Measurements from ENCODE around the gene PSAP. TPM values are rescaled to one million over a fixed set of nuclear protein-coding genes. Genes with fewer than 3 reads are reported as not detected.
A peak's percentile ranks its signal among the peaks of the same experiment; 100 is the strongest.
"Not testable (repeated sequence)": the region's sequence is repeated elsewhere in the genome, so short reads cannot be mapped to it uniquely, and the experiment has no call there.

The PSAP gene
- 100 to 1,000 TPM; 112 to 113 TPM for total RNA-seq

GRCh38 chr10:71850743-71851464 is at the start of gene PSAP:
PSAP (minus strand) TSS chr10:71851251; CDS start chr10:71851221, 30 bp downstream.
- peak; percentile 99 for DNase-seq
- peak within 1 kb of the TSS; percentile 91 for H3K4me3 Mint-ChIP-seq
- ATAC-seq: peak; percentile 98
- peak within 1 kb of the TSS; percentile 73 for H3K27ac Mint-ChIP-seq
- H3K4me1 Mint-ChIP-seq (ENCODE audit: low read depth): peaks cover 44% of the 10 kb centered on the region
- ChIA-PET CTCF (interaction anchor here (0.9 to 3.1 kb wide), 9 partner anchors 10 to 475 kb away, joined by 3 to 20 read pairs (median 3); no protein-coding TSS in a partner anchor), POLR2A (interaction anchor here (1.0 to 1.9 kb wide), 5 partner anchors 8 to 28 kb away, joined by 3 to 6 read pairs (median 4); no protein-coding TSS in a partner anchor)
- no peaks in the 10 kb centered on the region for H3K9me3 Mint-ChIP-seq (ENCODE audit: insufficient read depth)
- H3K27me3 Mint-ChIP-seq (ENCODE audit: low read depth): peaks cover 2% of the 10 kb centered on the region
- H3K36me3 Mint-ChIP-seq (ENCODE audit: low read depth): peaks cover 6% of the 10 kb centered on the region

DNA sequence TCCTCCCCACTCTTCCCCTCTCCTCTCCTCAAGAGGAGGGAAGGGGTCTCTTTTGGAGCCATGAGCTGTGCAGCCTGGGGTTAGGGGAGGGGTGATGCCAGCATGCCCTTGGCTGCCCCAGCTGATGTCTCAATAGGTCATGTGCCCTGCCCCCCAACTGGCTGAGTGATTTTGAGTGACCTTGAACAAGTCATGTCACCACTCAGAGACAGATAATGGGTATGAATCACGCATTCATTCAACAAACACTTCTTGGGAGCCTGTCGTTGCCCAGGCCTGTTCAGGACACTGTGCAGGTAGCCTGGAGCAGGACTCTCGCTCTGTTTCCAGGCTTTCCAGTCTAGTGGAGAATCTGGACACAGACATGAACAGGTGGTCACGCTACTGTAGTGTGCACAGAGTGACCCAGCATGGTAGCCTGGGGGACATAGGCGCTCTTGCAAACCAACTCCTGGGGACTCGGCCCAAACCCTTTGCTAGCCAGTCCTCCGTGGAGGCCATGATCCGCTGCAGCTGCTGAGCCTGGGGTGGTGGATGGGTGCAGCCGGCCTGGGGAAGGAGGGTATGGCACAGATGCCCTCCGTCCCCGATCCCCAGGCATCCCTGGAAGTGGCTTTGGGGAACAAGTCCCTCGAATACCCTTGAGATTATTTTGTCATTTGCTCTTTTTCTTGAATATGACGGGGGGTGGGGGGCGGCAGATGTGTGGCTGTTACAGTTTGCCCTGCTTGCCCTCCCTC is 49.6 kb upstream of the PSAP start:
- Mint-ChIP-seq H3K4me3 (no peak overlapping the region), H3K36me3 (ENCODE audit: low read depth) (peaks cover 2% of the 10 kb centered on the region), H3K27ac (no peak overlapping the region), H3K4me1 (ENCODE audit: low read depth) (peaks cover 5% of the 10 kb centered on the region), H3K27me3 (ENCODE audit: low read depth) (no peaks in the 10 kb centered on the region), H3K9me3 (ENCODE audit: insufficient read depth) (no peaks in the 10 kb centered on the region)
- CTCF ChIA-PET: interaction anchor here (0.6 to 0.7 kb wide), 2 partner anchors 148 to 375 kb away, joined by 3 read pairs; no protein-coding TSS in a partner anchor
- DNase-seq (no peak), ATAC-seq (no peak)
- POLR2A ChIA-PET: no interaction called here

DNA sequence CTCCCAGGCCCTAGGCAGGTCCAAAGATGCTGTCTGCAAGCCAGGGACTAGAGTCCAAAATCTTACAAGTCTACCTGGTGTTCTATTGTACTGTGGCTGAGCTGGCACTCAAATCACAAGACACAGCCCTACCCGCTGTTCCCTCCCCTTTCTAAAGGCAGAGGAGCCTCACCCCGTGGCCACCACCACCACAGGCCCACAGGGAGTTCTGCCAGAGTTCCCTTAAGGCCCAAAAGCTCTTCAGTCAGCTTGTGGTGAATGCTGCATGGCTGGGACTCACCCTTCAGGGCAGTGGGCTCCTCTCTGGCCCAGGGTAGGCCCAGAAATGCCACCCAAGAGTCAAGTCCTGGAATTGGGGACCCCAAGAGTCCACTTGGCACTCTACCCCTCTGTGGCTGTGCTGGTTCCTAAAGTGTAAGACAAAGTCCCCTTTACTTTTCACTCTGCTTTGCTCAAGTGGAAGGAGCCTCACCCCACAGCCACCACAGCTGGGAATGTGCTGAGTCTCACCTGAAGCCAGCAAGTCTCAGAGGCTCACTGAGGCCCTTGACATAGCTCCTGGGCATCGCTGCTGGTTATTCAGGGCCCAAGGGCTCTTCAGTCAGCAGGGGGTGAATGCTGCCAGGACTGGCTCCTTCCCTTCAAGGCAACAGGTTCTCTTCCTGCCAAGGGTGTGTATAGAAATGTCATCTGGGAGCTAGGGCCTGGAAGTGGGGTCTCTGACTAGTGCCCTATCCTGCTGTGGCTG is 48.8 kb upstream of the PSAP start:
- peaks cover 2% of the 10 kb centered on the region for H3K27me3 Mint-ChIP-seq (ENCODE audit: low read depth)
- peaks cover 5% of the 10 kb centered on the region for H3K4me1 Mint-ChIP-seq (ENCODE audit: low read depth)
- no peak overlapping the region for H3K4me3 Mint-ChIP-seq
- DNase-seq: no peak
- CTCF ChIA-PET: interaction anchor here (0.6 to 5.7 kb wide), 3 partner anchors 149 to 375 kb away, joined by 3 to 97 read pairs (median 3); no protein-coding TSS in a partner anchor
- H3K27ac Mint-ChIP-seq: no peak overlapping the region
- H3K36me3 Mint-ChIP-seq (ENCODE audit: low read depth): peaks cover 2% of the 10 kb centered on the region
- ATAC-seq: no peak
- POLR2A ChIA-PET: no interaction called here
- no peaks in the 10 kb centered on the region for H3K9me3 Mint-ChIP-seq (ENCODE audit: insufficient read depth)

- not testable (repeated sequence) for H3K27me3 Mint-ChIP-seq (ENCODE audit: low read depth); H3K36me3 Mint-ChIP-seq (ENCODE audit: low read depth); H3K9me3 Mint-ChIP-seq (ENCODE audit: insufficient read depth); ATAC-seq; H3K27ac Mint-ChIP-seq; DNase-seq; H3K4me3 Mint-ChIP-seq
- H3K4me1 Mint-ChIP-seq (ENCODE audit: low read depth): peaks cover 11% of the 10 kb centered on the region
- ChIA-PET CTCF (interaction anchor here (0.7 to 5.7 kb wide), 5 partner anchors 61 to 439 kb away, joined by 3 to 97 read pairs (median 3); no protein-coding TSS in a partner anchor), POLR2A (interaction anchor here (0.6 kb wide), 1 partner anchor 133 kb away, joined by 3 read pairs; no protein-coding TSS in a partner anchor)
Observed at GRCh38 chr10:71898346-71898745, 47.3 kb upstream of the PSAP start.

DNA sequence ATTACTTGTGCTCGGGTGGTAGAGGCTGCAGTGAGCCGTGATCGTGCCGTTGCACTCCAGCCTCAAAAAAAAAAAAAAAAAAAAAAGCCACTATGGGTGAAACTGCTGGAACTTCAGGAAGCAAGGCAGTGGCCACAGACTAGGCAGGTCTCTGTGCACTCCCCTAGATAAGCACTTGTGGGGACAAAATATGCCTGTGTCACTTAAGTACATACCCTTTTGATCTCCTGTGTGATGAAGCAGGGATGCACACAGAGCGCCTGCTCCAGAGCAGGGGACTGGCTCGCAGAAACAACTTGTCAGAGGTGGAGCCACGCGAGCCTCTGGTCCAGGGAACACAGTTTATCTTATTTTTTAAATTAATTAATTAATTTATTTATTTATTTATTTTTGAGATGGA is 42.9 kb upstream of the PSAP start:
- ATAC-seq (no peak), DNase-seq (no peak)
- ChIA-PET POLR2A (no interaction called here), CTCF (interaction anchor here (0.9 to 5.7 kb wide), 3 partner anchors 40 to 185 kb away, joined by 3 to 97 read pairs (median 19); no protein-coding TSS in a partner anchor)
- peaks cover 8% of the 10 kb centered on the region for H3K27me3 Mint-ChIP-seq (ENCODE audit: low read depth)
- peaks cover 17% of the 10 kb centered on the region for H3K4me1 Mint-ChIP-seq (ENCODE audit: low read depth)
- no peak overlapping the region for H3K4me3 Mint-ChIP-seq
- H3K36me3 Mint-ChIP-seq (ENCODE audit: low read depth): peaks cover 2% of the 10 kb centered on the region
- H3K9me3 Mint-ChIP-seq (ENCODE audit: insufficient read depth): no peaks in the 10 kb centered on the region
- H3K27ac Mint-ChIP-seq: no peak overlapping the region

GRCh38 chr10:71893258-71893815 is 42.3 kb upstream of the PSAP start:
- CTCF ChIA-PET: no interaction called here
- ATAC-seq (no peak), DNase-seq (no peak)
- H3K27me3 Mint-ChIP-seq (ENCODE audit: low read depth): peaks cover 13% of the 10 kb centered on the region
- H3K4me3 Mint-ChIP-seq: no peak overlapping the region
- H3K27ac Mint-ChIP-seq: no peak overlapping the region
- H3K36me3 Mint-ChIP-seq (ENCODE audit: low read depth): no peaks in the 10 kb centered on the region
- no peaks in the 10 kb centered on the region for H3K9me3 Mint-ChIP-seq (ENCODE audit: insufficient read depth)
- H3K4me1 Mint-ChIP-seq (ENCODE audit: low read depth): peaks cover 21% of the 10 kb centered on the region
- POLR2A ChIA-PET: no interaction called here

DNA sequence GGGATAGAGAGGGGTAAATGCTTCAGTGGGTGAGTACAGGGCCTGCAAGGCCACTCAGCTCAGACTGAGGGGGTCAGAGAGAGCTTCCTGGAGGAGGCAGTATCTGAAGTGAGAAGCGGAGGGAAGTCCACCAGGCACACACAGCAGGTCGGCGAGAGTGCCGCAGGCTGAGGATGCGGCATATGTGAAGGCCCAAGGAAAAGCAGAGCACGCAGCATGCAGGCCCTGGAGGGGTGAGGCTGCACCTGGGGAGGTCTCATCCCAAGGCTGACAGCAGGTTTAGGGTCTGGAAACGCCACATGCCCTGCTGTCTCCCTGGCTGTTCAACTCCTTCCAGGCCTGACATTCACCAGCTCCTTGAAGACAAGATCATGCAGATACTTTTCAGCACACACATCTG is 40.4 kb upstream of the PSAP start:
- ChIA-PET POLR2A (no interaction called here), CTCF (interaction anchor here (0.7 to 1.5 kb wide), 2 partner anchors 13 to 157 kb away, joined by 3 to 6 read pairs; no protein-coding TSS in a partner anchor)
- DNase-seq (no peak), ATAC-seq (no peak)
- Mint-ChIP-seq H3K36me3 (ENCODE audit: low read depth) (no peaks in the 10 kb centered on the region), H3K4me3 (no peak overlapping the region), H3K9me3 (ENCODE audit: insufficient read depth) (no peaks in the 10 kb centered on the region), H3K27ac (no peak overlapping the region), H3K27me3 (ENCODE audit: low read depth) (peaks cover 21% of the 10 kb centered on the region), H3K4me1 (ENCODE audit: low read depth) (peaks cover 17% of the 10 kb centered on the region)

DNA sequence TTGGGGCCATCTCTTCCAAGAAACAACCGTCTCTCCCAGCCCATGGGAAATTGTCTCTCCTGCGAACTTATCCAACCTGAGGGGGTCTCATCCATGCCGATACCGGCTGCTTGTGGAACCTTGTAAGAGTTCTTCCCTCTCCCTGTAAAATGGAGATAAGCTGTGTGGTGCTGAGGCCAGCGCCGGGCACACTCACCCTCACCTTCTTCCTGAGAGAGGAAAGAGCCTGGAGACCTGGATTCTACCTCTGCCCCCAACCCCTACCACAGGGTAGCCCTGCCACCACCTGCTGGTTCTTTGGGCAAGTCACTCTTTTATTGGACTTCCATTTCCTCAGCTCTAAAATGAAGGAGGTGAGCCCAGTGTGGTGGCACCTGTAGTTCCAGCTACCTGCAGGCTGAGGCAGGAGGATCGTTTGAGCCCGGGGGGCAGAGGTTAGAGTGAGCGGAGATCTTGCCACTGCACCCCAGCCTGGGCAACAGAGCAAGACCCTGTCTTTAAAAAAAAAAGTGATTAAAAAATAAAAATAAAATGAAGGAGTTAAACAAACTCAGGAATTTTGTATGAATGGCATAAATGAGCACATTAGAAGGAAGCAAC is 38.4 kb upstream of the PSAP start:
- peaks cover 24% of the 10 kb centered on the region for H3K27me3 Mint-ChIP-seq (ENCODE audit: low read depth)
- CTCF ChIA-PET: no interaction called here

DNA sequence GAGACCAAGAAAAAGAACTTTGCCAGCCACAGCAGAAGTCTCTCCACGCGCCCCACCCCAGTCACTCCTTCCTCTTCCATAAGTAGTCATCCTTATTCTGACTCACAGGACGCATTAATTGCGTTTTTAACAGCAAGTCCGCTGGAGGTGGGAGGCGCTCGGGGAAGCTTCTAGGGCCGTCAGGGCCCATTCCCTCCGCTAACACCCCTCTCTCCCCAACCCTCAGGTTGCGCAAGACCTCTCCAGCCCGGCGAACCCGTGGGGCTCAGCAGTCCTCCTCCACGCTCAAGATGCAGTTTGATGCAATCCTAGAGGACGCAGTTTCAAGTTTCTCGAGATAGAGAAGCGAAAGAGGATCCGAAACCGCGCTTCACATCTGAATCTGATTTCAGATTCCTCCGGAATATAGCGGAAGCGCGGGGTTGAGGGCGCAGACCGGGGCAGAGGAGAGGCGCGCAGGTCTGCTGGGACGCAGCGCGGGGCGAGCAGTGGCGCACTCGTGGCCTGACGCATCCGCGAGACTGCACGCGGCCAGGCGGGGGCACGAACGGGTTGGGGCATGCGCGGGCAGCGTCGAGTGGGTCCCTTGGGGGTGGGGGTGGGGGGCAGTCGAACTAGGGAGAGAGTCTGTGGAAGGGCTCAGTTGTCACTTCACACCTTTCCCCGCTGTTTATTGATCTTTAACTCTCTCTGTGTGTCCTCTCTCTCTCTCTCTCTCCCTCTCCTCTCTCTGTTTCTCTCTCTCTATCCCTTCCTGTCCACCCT is 37.8 kb upstream of the PSAP start:
- peaks cover 12% of the 10 kb centered on the region for H3K4me1 Mint-ChIP-seq (ENCODE audit: low read depth)
- H3K36me3 Mint-ChIP-seq (ENCODE audit: low read depth): no peaks in the 10 kb centered on the region
- H3K9me3 Mint-ChIP-seq (ENCODE audit: insufficient read depth): no peaks in the 10 kb centered on the region
- CTCF ChIA-PET: no interaction called here
- ATAC-seq (peak; percentile 96), DNase-seq (peak; percentile 77)
- POLR2A ChIA-PET: no interaction called here
- peak overlapping the region; percentile 83 for H3K27ac Mint-ChIP-seq
- H3K4me3 Mint-ChIP-seq: peak overlapping the region; percentile 82
- peaks cover 21% of the 10 kb centered on the region for H3K27me3 Mint-ChIP-seq (ENCODE audit: low read depth)

More for the DNA sequence above, 38.4 kb upstream of the PSAP start:
- no peak for ATAC-seq
- no peaks in the 10 kb centered on the region for H3K36me3 Mint-ChIP-seq (ENCODE audit: low read depth)
- DNase-seq: no peak
- peak overlapping the region; percentile 83 for H3K27ac Mint-ChIP-seq
- H3K9me3 Mint-ChIP-seq (ENCODE audit: insufficient read depth): no peaks in the 10 kb centered on the region
- POLR2A ChIA-PET: no interaction called here
- H3K4me3 Mint-ChIP-seq: peak overlapping the region; percentile 82
- peaks cover 15% of the 10 kb centered on the region for H3K4me1 Mint-ChIP-seq (ENCODE audit: low read depth)

DNA sequence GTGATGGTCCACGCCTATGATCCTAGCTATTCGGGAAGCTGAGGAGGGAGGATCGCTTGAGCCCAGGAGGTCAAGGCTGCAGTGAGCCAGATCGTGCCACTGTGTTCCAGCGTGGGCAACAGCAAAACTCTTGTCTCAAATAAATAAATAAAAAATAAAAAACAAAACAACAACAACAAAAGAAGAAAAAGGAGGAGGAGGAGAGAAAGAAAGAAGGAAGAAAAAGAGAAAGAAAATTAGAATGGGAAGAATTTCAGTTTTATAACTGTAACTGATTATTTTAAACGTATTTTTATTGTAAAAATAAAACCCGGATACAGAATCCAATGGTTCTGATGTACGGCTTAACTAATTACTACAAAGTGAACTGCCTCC is 37.2 kb upstream of the PSAP start:
- H3K27me3 Mint-ChIP-seq (ENCODE audit: low read depth): peaks cover 21% of the 10 kb centered on the region
- no peak for DNase-seq
- peak overlapping the region; percentile 83 for H3K27ac Mint-ChIP-seq
- H3K4me3 Mint-ChIP-seq: peak overlapping the region; percentile 82
- no peaks in the 10 kb centered on the region for H3K36me3 Mint-ChIP-seq (ENCODE audit: low read depth)
- H3K9me3 Mint-ChIP-seq (ENCODE audit: insufficient read depth): no peaks in the 10 kb centered on the region
- POLR2A ChIA-PET: no interaction called here
- CTCF ChIA-PET: no interaction called here
- H3K4me1 Mint-ChIP-seq (ENCODE audit: low read depth): peaks cover 15% of the 10 kb centered on the region
- no peak for ATAC-seq

All from activated CD8-positive, alpha-beta T cell treated with anti-CD3 and anti-CD28 coated beads, Interleukin-2, amount 10 ng/mL, durations not matched to agents 7 days and 5 days (primary cell).